HG03469 (cell line): ENCODE results near the gene TP53BP1.

Experiments used
- ATAC-seq: cut with Tn5 transposase; IDR thresholded peaks from one replicate; pipeline ENCODE4 v1.9.1; 2021; ENCODE audit warnings: mild to moderate bottlenecking, moderate library complexity, moderate number of reproducible peaks; ENCODE audit not compliant: unreplicated experiment

The TP53BP1 gene

GRCh38 chr15:43518197-43518761 is 25.3 kb upstream of the TP53BP1 start:
- ATAC-seq = no peak

GRCh38 chr15:43517354-43518196 is 24.6 kb upstream of the TP53BP1 start, which contains the start of gene MAP1A:
Gene MAP1A (plus strand): TSS chr15:43517608. CDS start chr15:43521474, 3,866 bp downstream.
- ATAC-seq = no peak

GRCh38 chr15:43516801-43517353 is 23.9 kb upstream of the TP53BP1 start:
- no peak for ATAC-seq

- no peak for ATAC-seq
These were observed 23.2 kb upstream of the TP53BP1 start for GRCh38 chr15:43516185-43516584.

- ATAC-seq = no peak
These were observed 22.8 kb upstream of the TP53BP1 start for GRCh38 chr15:43515741-43516140.

- no peak for ATAC-seq
These were observed 21.5 kb upstream of the TP53BP1 start for GRCh38 chr15:43514241-43515057.

- no peak for ATAC-seq
These were observed 20.6 kb upstream of the TP53BP1 start for GRCh38 chr15:43513550-43513949.

- ATAC-seq = no peak
These were observed 18.3 kb upstream of the TP53BP1 start for GRCh38 chr15:43511012-43511885.

- peak; percentile 93 for ATAC-seq
These were observed 17.4 kb upstream of the TP53BP1 start for GRCh38 chr15:43510200-43511011.

- ATAC-seq = no peak
These were observed 16.8 kb upstream of the TP53BP1 start for GRCh38 chr15:43509660-43510199.

- ATAC-seq = no peak
These were observed 16.2 kb upstream of the TP53BP1 start for GRCh38 chr15:43508991-43509659.

GRCh38 chr15:43508421-43508820 is 15.5 kb upstream of the TP53BP1 start:
- ATAC-seq = no peak

GRCh38 chr15:43505738-43506137 is 12.8 kb upstream of the TP53BP1 start:
- ATAC-seq = no peak

GRCh38 chr15:43499635-43500034 is 6.7 kb upstream of the TP53BP1 start:
- ATAC-seq = no peak

- ATAC-seq = no peak
These were observed 6.0 kb upstream of the TP53BP1 start for GRCh38 chr15:43498990-43499389.

- no peak for ATAC-seq
These were observed 932 bp upstream of the TP53BP1 start for GRCh38 chr15:43493703-43494472.

GRCh38 chr15:43492266-43492665 is 690 bp downstream of the TP53BP1 start:
- no peak for ATAC-seq

GRCh38 chr15:43489191-43489590 is 3.8 kb downstream of the TP53BP1 start:
- ATAC-seq = no peak
